GM12878 (cell line): ENCODE measurements around the gene SCG2.

Source experiments
- CREM ChIP-seq: IDR thresholded peaks from 2 replicates; pipeline ENCODE4 v1.6.1; 2014; ENCODE audit warnings: antibody characterized with exemption, low read depth
- CTCF ChIP-seq, 3 experiments: IDR thresholded peaks in 2 of 3; conservative IDR thresholded peaks in 1 of 3; 2 replicates each; pipeline ENCODE4 v1.5.1; 2011; ENCODE audit warnings: low read depth in 3 of 3, low read length in 3 of 3, mild to moderate bottlenecking in 3 of 3, control low read depth in 2 of 3, moderate library complexity in 2 of 3, inconsistent platforms in 1 of 3, mixed read lengths in 1 of 3; ENCODE audit not compliant: control insufficient read depth in 2 of 3, insufficient read depth in 1 of 3; ENCODE audit errors: extremely low read depth in 1 of 3
- EP300 ChIP-seq, 2 experiments: fragments of 150-350 bp in 1 of 2; IDR thresholded peaks; 2 replicates each; pipeline ENCODE4 v1.6.1; 2011 to 2012; ENCODE audit warnings: low read depth in 2 of 2, low read length in 2 of 2, borderline replicate concordance in 1 of 2, improper control_type of control experiment in 1 of 2, inconsistent platforms in 1 of 2; ENCODE audit not compliant: control insufficient read depth in 1 of 2
- ESRRA ChIP-seq: IDR thresholded peaks from 2 replicates; pipeline ENCODE4 v1.6.1; 2012; ENCODE audit warnings: mild to moderate bottlenecking, low read length, improper control_type of control experiment
- POLR2A ChIP-seq: IDR thresholded peaks from 2 replicates; pipeline ENCODE4 v1.6.1; 2011; ENCODE audit warnings: low read depth, mild to moderate bottlenecking, low read length
- POLR2AphosphoS5 ChIP-seq: IDR thresholded peaks from 2 replicates; pipeline ENCODE4 v1.6.1; 2011; ENCODE audit warnings: mild to moderate bottlenecking, low read length, inconsistent platforms
- YY1 ChIP-seq: IDR thresholded peaks from 2 replicates; pipeline ENCODE4 v1.6.1; 2011; ENCODE audit warnings: low read depth, mild to moderate bottlenecking, low read length

- TF ChIP-seq CREM, result no peak
- no peak for TF ChIP-seq ESRRA
- TF ChIP-seq YY1, result no peak
- TF ChIP-seq CTCF (IDR thresholded peaks at IDR 0.05 in 2 of 3, conservative IDR thresholded peaks at IDR 0.05 in 1 of 3; ENCODE audit: control insufficient read depth in 2 of 3, extremely low read depth in 1 of 3, insufficient read depth in 1 of 3, low read depth in 3 of 3, low read length in 3 of 3), result no peak
- no peak for TF ChIP-seq POLR2A
- no peak for TF ChIP-seq POLR2AphosphoS5
- TF ChIP-seq EP300 (IDR thresholded peaks at IDR 0.05; ENCODE audit: borderline replicate concordance in 1 of 2, control insufficient read depth in 1 of 2, low read depth in 2 of 2, low read length in 2 of 2), result no peak
These were observed 45.2 kb upstream of the SCG2 start for GRCh38 chr2:223647258-223647952.
